Right atrium auricular region (tissue), 2 donors: ENCODE data around the gene PHKB. TPM values are rescaled to one million over a fixed set of nuclear protein-coding genes. Genes with fewer than 3 reads are reported as not detected.
A peak's percentile ranks its signal among the peaks of the same experiment; 100 is the strongest.

ENCODE experiments used
- DNase-seq: peaks from one replicate; pipeline ENCODE4 v3.0.0-alpha.2; 2019; ENCODE audit warnings: low spot score
- H3K27ac ChIP-seq, 2 donors: fragments of 200-600 bp; sonication (generic); 1 replicate in 1 of 2; 2 replicates in 1 of 2; pipeline ENCODE4 v1.5.1; 2016 to 2019
- H3K27me3 ChIP-seq, 2 donors: fragments of 200-600 bp; sonication (generic); one replicate each; pipeline versions ENCODE4 v1.5.1 to v1.6.0; 2017 to 2019
- H3K36me3 ChIP-seq: fragments of 200-600 bp; sonication (generic); one replicate; pipeline ENCODE4 v1.5.1; 2016
- H3K4me1 ChIP-seq, 2 donors: fragments of 200-600 bp; sonication (generic); one replicate each; pipeline versions ENCODE4 v1.5.1 to v1.6.0; 2017 to 2019
- H3K4me3 ChIP-seq, 2 donors: fragments of 200-600 bp; sonication (generic); 1 replicate in 1 of 2; 2 replicates in 1 of 2; pipeline ENCODE4 v1.5.1; 2017 to 2019; ENCODE audit warnings: mild to moderate bottlenecking in 1 of 2, moderate library complexity in 1 of 2
- H3K9me3 ChIP-seq, 2 donors: fragments of 200-600 bp; sonication (generic); one replicate each; pipeline ENCODE4 v1.5.1; 2019
- CTCF ChIP-seq, 2 donors: fragments of 200-600 bp; sonication (generic); IDR thresholded peaks; one replicate each; pipeline ENCODE4 v1.5.1; 2019; ENCODE audit warnings: antibody characterized with exemption in 2 of 2
- total RNA-seq, 2 donors: library from RNA; depleted of rRNA; stranded (reverse); fragments of >200 nt; gene quantifications; one replicate each; pipeline ENCODE4 v1.1.0, GENCODE V29; 2016

PHKB gene
- total RNA-seq, 2 donors from 2014 or later, result 43.4 to 43.7 TPM

GRCh38 chr16:47519996-47520679 lies 59.0 kb downstream of the PHKB start:
- TF ChIP-seq CTCF (IDR thresholded peaks at IDR 0.05), result no peak
- no peaks in the 10 kb centered on the region for H3K36me3 ChIP-seq
- peak overlapping the region; percentile 20 to 50 for H3K27ac ChIP-seq
- no peak for DNase-seq
- peaks cover 0 to 17% of the 10 kb centered on the region in 2 donors for H3K4me1 ChIP-seq
- H3K27me3 ChIP-seq, result no peaks in the 10 kb centered on the region
- H3K4me3 ChIP-seq, result no peak overlapping the region
- H3K9me3 ChIP-seq, result no peaks in the 10 kb centered on the region

- no peaks in the 10 kb centered on the region for H3K9me3 ChIP-seq
Observed at GRCh38 chr16:47523342-47524006, 62.3 kb downstream of the PHKB start.

GRCh38 chr16:47524007-47524405 lies 62.9 kb downstream of the PHKB start:
- no peaks in the 10 kb centered on the region for H3K9me3 ChIP-seq
- H3K27ac ChIP-seq, result peak overlapping the region; percentile 11 to 32
- H3K27me3 ChIP-seq, result no peaks in the 10 kb centered on the region
- no peak for DNase-seq
- TF ChIP-seq CTCF (IDR thresholded peaks at IDR 0.05), result no peak
- H3K4me1 ChIP-seq, result peaks cover 0 to 17% of the 10 kb centered on the region in 2 donors
- H3K36me3 ChIP-seq, result peaks cover 3% of the 10 kb centered on the region
- no peak overlapping the region for H3K4me3 ChIP-seq

More at GRCh38 chr16:47523342-47524006, 62.3 kb downstream of the PHKB start:
- no peak for DNase-seq
- Histone ChIP-seq H3K27ac (peak overlapping the region; percentile 11 to 24), H3K4me1 (peaks cover 0 to 17% of the 10 kb centered on the region in 2 donors), H3K27me3 (no peaks in the 10 kb centered on the region), H3K4me3 (no peak overlapping the region), H3K36me3 (no peaks in the 10 kb centered on the region)
- no peak for TF ChIP-seq CTCF (IDR thresholded peaks at IDR 0.05)

GRCh38 chr16:47528431-47528830 lies 67.3 kb downstream of the PHKB start:
- Histone ChIP-seq H3K36me3 (peaks cover 3% of the 10 kb centered on the region), H3K4me3 (no peak overlapping the region), H3K27me3 (no peaks in the 10 kb centered on the region), H3K9me3 (no peaks in the 10 kb centered on the region), H3K4me1 (peaks cover 0 to 10% of the 10 kb centered on the region in 2 donors), H3K27ac (no peak overlapping the region)
- no peak for TF ChIP-seq CTCF (IDR thresholded peaks at IDR 0.05)
- DNase-seq, result no peak

- Histone ChIP-seq H3K27ac (no peak overlapping the region), H3K4me1 (no peaks in the 10 kb centered on the region), H3K27me3 (no peaks in the 10 kb centered on the region), H3K4me3 (no peak overlapping the region), H3K9me3 (no peaks in the 10 kb centered on the region), H3K36me3 (peaks cover under 1% of the 10 kb centered on the region)
- no peak for DNase-seq
- TF ChIP-seq CTCF (IDR thresholded peaks at IDR 0.05), result no peak
Observed at GRCh38 chr16:47533744-47534292, 72.7 kb downstream of the PHKB start.
